Measurements from ENCODE around the gene CCNB2.

Gene CCNB2

GRCh38 chr15:59169251-59169708 lies 64.3 kb downstream of the CCNB2 start:
- DNase-seq, result no peak

DNA sequence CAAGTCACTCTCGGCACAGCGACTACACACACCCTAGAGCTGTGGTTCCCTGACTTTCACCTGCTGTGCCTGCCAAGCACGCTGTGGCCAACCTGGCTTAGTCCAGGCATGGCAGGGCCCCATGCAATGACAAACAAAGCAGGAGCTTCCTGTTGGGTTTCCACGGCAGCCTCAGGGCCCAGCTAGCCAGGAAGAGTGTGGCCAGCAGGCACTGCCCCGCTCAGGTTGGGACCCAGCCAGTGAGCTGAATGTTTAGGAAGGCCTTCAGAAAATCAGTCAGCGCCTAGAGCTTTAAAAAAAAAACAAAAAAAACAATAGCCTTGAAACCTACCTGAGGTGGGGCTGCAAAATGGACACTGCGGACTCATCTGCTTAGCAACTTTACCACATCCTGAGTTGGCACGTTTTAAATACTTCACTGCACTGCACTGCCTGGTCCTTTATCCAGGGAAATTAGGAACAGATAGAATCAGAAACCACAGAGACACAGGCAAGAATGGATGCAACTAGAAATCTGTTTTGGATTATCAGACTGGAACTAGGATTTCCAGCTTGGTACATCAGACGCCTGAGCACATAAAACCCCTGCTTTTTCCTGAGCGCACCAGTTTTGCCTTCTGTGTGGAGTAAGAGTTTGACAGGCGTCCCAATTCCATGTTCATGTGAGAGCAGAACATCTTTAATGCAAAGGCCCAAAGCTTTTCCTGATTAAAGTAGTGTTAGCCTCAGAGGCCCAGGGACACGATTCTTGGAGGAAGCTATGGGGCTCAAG lies 65.5 kb downstream of the CCNB2 start:
- peak; percentile 60 for DNase-seq

DNA sequence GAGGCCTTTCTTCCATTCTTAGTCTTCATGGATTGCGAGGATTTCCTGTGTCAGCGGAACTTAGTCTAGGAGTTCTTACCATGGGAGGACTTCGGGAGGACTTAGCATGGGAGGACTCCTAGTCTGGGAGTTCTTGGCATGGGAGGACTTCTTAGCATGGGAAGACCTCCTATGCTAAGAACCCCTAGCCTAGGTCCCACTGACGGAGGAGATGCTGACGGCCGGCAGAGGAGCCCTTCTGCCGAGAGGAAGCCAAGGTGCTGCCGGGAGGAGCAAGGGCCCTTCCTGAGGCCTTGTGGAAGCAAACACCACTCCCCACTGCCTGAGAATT lies 66.1 kb downstream of the CCNB2 start:
- DNase-seq, result no peak

DNA sequence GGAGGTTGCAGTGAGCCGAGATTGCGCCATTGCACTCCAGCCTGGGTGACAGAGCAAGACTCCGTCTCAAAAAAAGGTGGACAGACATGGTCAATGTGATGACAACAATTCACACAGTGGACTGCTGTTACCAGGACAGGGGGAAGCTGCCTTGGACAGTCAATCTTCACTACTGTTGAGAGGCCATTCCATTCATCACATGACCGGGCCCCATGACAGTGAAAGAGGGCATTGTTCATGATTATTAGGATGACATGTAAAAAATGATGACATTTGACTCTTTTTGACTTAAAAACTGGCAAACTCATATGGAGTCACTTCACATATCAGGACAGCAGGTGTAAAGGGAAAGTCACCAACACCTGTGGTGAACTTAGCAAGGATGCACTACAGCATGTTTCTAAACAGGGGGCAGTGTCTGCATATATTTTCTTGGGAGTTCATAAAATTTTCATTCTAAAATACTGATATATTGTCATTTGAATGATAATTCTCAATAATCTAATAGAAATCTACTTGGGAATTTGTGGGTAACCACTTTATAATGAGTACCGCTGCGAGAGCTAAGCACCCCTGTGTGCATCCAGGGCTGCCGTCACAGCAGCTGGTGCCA lies 67.4 kb downstream of the CCNB2 start:
- DNase-seq, result no peak

- DNase-seq, result no peak
Measured at GRCh38 chr15:59173194-59173593, 68.2 kb downstream of the CCNB2 start.

- DNase-seq, result no peak
Measured at GRCh38 chr15:59174151-59174834, 69.3 kb downstream of the CCNB2 start.

All from midbrain (tissue), 1 donor.